Ectodermal cell (in vitro differentiated cells): ENCODE measurements around the gene P2RX7.
"Not testable (repeated sequence)": the region's sequence is repeated elsewhere in the genome, so short reads cannot be mapped to it uniquely, and the experiment has no call there.

Source experiments
- H3K27ac ChIP-seq: 2 replicates; pipeline ENCODE4 v1.7.0; 2013; ENCODE audit warnings: mild to moderate bottlenecking, low read depth, low read length; ENCODE audit not compliant: insufficient read depth, poor library complexity, severe bottlenecking
- H3K27me3 ChIP-seq: 2 replicates; pipeline ENCODE4 v1.7.0; 2013; ENCODE audit warnings: mild to moderate bottlenecking, low read length; ENCODE audit not compliant: insufficient read depth, control insufficient read depth, poor library complexity, severe bottlenecking
- H3K36me3 ChIP-seq: one replicate; pipeline ENCODE4 v1.7.0; 2013; ENCODE audit warnings: low read length; ENCODE audit not compliant: control insufficient read depth, insufficient read depth
- H3K4me1 ChIP-seq: one replicate; pipeline ENCODE4 v1.7.0; 2013; ENCODE audit warnings: low read length; ENCODE audit not compliant: control insufficient read depth, insufficient read depth
- H3K4me3 ChIP-seq: 2 replicates; pipeline ENCODE4 v1.7.0; 2013; ENCODE audit warnings: low read depth, low read length, control low read depth; ENCODE audit not compliant: insufficient read depth
- H3K9me3 ChIP-seq: 2 replicates; pipeline ENCODE4 v1.7.0; 2013; ENCODE audit warnings: mild to moderate bottlenecking, low read length, moderate library complexity; ENCODE audit not compliant: control insufficient read depth
- WGBS, 2 experiments: methylation state at CpG; one replicate each; pipeline ENCODE4 v1.1.7; 2013; ENCODE audit warnings: missing lambda C conversion rate in 2 of 2; 5-methylcytosine and 5-hydroxymethylcytosine counted together

The P2RX7 gene

GRCh38 chr12:121158728-121159351, 26.2 kb downstream of the P2RX7 start:
- H3K4me3 ChIP-seq, H3K36me3 ChIP-seq, H3K9me3 ChIP-seq, H3K27ac ChIP-seq, H3K27me3 ChIP-seq: not testable (repeated sequence)
- 91 to 92% methylated on average over 5 of the region's 5 CpGs for WGBS, 2 experiments
- peaks cover 13% of the 10 kb centered on the region for H3K4me1 ChIP-seq

DNA sequence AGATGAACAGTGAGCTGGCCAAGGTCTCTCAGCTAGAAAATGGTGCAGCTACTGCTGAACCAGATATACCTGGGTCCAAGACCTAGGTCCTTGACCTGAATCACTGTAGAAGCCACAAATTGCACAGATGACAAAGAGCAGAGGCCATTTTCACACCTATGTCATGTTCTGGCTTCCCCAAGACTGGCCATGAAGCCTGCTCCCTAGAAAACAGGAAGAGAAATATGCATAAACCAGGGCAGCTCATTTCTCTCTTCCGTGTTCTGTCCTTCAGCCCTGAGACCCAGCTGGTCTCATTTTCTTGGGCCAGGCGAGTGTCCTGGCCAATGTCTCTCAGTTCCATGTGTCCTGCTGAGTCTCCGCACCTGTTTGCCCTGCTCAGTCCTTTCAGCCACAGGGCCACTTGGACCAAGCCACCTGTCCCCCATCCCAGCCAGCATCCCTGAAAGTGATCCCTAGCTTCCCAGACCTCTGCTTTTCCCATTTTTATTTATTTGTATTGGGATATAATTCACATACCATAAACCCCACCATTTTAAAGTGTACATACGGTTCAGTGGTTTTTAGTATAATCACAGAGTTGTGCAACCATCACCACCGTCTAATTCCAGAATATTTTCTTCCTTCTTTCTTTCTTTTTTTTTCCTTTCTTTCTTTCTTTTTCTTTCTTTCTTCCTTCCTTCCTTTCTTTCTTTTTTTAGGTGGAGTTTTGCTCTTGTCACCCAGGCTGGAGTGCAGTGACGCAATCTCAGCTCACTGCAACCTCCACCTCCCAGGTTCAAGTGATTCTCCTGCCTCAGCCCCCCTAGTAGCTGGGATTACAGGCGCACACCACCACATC, 27.0 kb downstream of the P2RX7 start:
- WGBS, 2 experiments, result 85 to 87% methylated on average over 7 of the region's 7 CpGs
- Histone ChIP-seq H3K4me1 (peaks cover 13% of the 10 kb centered on the region), H3K4me3 (no peak overlapping the region), H3K27me3 (no peaks in the 10 kb centered on the region), H3K36me3 (no peaks in the 10 kb centered on the region), H3K9me3 (no peaks in the 10 kb centered on the region), H3K27ac (no peak overlapping the region)

DNA sequence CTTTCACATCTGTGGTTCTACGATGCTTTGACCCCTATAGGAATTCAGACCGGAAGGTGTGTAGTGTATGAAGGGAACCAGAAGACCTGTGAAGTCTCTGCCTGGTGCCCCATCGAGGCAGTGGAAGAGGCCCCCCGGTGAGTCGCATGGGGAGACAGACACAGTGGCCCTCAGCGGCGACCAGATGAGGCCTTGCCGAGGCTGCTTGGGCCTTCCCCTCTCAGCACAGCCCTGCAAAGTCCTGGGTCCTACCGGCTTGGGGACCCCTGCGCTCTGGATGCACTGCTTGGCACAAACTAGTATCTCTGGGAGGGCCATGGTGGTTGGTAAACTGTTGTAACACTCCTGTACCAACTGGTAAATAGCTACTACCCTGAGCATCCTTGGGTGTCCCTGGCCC, 29.7 kb downstream of the P2RX7 start:
- WGBS, 2 experiments, result 89 to 90% methylated on average over 10 of the region's 10 CpGs
- Histone ChIP-seq H3K27me3 (no peaks in the 10 kb centered on the region), H3K4me3 (no peak overlapping the region), H3K36me3 (no peaks in the 10 kb centered on the region), H3K4me1 (no peaks in the 10 kb centered on the region), H3K27ac (no peak overlapping the region), H3K9me3 (no peaks in the 10 kb centered on the region)

GRCh38 chr12:121162985-121163384, 30.3 kb downstream of the P2RX7 start:
- WGBS, 2 experiments, result 70 to 75% methylated on average over 2 of the region's 2 CpGs
- Histone ChIP-seq H3K4me1 (no peaks in the 10 kb centered on the region), H3K4me3 (no peak overlapping the region), H3K36me3 (no peaks in the 10 kb centered on the region), H3K9me3 (no peaks in the 10 kb centered on the region), H3K27me3 (no peaks in the 10 kb centered on the region), H3K27ac (no peak overlapping the region)

DNA sequence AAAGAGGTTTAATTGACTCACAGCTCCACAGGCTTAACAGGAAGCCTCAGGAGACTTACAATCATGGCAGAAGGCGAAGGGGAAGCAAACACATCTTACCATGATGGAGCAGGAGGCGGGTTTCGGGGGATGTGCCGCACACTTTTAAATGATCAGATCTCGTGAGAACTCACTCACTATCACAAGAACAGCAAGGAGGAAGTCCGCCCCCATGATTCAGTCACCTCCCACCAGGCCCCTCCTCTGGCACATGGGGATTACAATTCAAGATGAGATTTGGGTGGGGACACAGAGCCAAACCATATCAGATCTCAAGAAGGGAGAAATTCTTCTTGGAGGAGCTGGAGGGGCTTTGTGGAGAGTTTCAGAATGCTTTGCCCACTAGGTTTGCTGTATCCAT, 32.2 kb downstream of the P2RX7 start:
- not testable (repeated sequence) for H3K4me1 ChIP-seq, H3K36me3 ChIP-seq, H3K27ac ChIP-seq, H3K4me3 ChIP-seq, H3K9me3 ChIP-seq, H3K27me3 ChIP-seq
- 92 to 94% methylated on average over 6 of the region's 6 CpGs for WGBS, 2 experiments

GRCh38 chr12:121165316-121165715, 32.6 kb downstream of the P2RX7 start:
- 94 to 95% methylated on average over 9 of the region's 9 CpGs for WGBS, 2 experiments
- H3K4me3 ChIP-seq, result no peak overlapping the region
- H3K9me3 ChIP-seq, result no peaks in the 10 kb centered on the region
- H3K27me3 ChIP-seq, result no peaks in the 10 kb centered on the region
- peaks cover 4% of the 10 kb centered on the region for H3K4me1 ChIP-seq
- no peak overlapping the region for H3K27ac ChIP-seq
- H3K36me3 ChIP-seq, result no peaks in the 10 kb centered on the region

DNA sequence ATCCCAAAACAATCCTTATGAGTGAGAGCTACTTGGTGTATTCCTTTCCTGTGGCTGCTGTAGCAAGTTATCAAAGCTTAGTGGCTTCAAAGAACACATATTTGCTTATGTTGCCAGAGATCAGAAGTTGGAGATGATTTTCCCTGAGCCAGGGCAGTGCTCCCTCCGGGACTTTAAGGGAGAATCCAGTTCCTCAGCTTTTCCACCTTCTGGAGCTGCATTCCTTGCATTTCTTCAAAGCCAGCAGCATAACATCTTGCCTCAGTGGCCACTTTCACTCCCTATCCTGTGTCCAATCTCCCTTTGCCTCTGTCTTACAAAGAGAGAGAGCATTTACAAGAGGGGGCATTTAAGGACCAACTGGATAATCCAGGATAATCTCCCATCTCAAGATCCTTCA, 33.7 kb downstream of the P2RX7 start:
- no peak overlapping the region for H3K4me3 ChIP-seq
- no peaks in the 10 kb centered on the region for H3K9me3 ChIP-seq
- H3K4me1 ChIP-seq, result peaks cover 4% of the 10 kb centered on the region
- H3K27ac ChIP-seq, result no peak overlapping the region
- no peaks in the 10 kb centered on the region for H3K27me3 ChIP-seq
- 0% methylated on average over 1 of the region's 1 CpG for WGBS, 2 experiments
- H3K36me3 ChIP-seq, result no peaks in the 10 kb centered on the region

- Histone ChIP-seq H3K27ac (no peak overlapping the region), H3K4me1 (peaks cover 4% of the 10 kb centered on the region), H3K4me3 (no peak overlapping the region), H3K9me3 (no peaks in the 10 kb centered on the region), H3K27me3 (no peaks in the 10 kb centered on the region), H3K36me3 (no peaks in the 10 kb centered on the region)
- WGBS, 2 experiments, result 86 to 87% methylated on average over 14 of the region's 14 CpGs
Observed at GRCh38 chr12:121167232-121167820, 34.6 kb downstream of the P2RX7 start.

GRCh38 chr12:121167951-121168350, 35.3 kb downstream of the P2RX7 start:
- H3K36me3 ChIP-seq, result no peaks in the 10 kb centered on the region
- H3K27ac ChIP-seq, result no peak overlapping the region
- no peak overlapping the region for H3K4me3 ChIP-seq
- WGBS, 2 experiments, result 54 to 98% methylated on average over 2 to 3 of the region's 3 CpGs
- no peaks in the 10 kb centered on the region for H3K27me3 ChIP-seq
- peaks cover 4% of the 10 kb centered on the region for H3K4me1 ChIP-seq
- no peaks in the 10 kb centered on the region for H3K9me3 ChIP-seq

DNA sequence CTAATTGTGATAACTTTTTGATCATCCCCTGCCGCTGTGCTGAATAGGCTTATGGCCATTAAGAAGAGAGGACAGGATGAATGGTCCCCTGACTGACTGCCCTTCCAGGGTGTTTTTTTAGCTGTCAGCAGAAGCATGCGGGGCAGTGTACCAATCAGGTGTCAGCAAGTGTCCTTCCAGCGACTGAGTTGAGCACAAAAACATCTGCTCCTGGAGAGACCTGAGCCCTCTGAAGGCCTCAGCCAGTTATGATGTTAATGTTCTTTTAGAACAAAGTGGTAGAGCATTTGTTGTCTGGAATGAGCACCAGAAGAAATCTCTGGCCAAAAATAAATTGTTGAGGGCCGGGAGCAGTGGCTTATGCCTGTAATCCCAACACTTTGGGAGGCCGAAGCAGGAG, 37.5 kb downstream of the P2RX7 start:
- WGBS, 2 experiments, result 56 to 60% methylated on average over 5 of the region's 5 CpGs
- Histone ChIP-seq H3K36me3 (no peaks in the 10 kb centered on the region), H3K4me1 (peaks cover 4% of the 10 kb centered on the region), H3K27me3 (no peaks in the 10 kb centered on the region), H3K9me3 (no peaks in the 10 kb centered on the region), H3K4me3 (no peak overlapping the region), H3K27ac (no peak overlapping the region)
